GM12801 (cell line): ENCODE data around the gene PTGS2.

Source experiments
- TF ChIP-seq, protein P1 (sequence below): IDR thresholded peaks from one replicate; pipeline ENCODE4 v1.5.1; 2011; ENCODE audit warnings: control low read depth; ENCODE audit not compliant: insufficient read length; ENCODE audit errors: extremely low read depth

Gene PTGS2

DNA sequence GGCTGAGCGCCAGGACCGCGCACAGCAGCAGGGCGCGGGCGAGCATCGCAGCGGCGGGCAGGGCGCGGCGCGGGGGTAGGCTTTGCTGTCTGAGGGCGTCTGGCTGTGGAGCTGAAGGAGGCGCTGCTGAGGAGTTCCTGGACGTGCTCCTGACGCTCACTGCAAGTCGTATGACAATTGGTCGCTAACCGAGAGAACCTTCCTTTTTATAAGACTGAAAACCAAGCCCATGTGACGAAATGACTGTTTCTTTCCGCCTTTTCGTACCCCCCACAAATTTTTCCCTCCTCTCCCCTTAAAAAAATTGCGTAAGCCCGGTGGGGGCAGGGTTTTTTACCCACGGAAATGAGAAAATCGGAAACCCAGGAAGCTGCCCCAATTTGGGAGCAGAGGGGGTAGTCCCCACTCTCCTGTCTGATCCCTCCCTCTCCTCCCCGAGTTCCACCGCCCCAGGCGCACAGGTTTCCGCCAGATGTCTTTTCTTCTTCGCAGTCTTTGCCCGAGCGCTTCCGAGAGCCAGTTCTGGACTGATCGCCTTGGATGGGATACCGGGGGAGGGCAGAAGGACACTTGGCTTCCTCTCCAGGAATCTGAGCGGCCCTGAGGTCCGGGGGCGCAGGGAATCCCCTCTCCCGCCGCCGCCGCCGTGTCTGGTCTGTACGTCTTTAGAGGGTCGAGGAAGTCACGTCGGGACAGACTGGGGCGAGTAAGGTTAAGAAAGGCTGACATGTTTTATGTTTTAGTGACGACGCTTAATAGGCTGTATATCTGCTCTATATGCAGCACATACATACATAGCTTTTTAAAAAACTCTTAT, at the start of gene PTGS2:
Gene PTGS2, minus strand, starts transcription at position 179 of the 817 bp plus-strand sequence. Its CDS starts 133 bp downstream, at position 46.
- TF ChIP-seq, protein P1, sequence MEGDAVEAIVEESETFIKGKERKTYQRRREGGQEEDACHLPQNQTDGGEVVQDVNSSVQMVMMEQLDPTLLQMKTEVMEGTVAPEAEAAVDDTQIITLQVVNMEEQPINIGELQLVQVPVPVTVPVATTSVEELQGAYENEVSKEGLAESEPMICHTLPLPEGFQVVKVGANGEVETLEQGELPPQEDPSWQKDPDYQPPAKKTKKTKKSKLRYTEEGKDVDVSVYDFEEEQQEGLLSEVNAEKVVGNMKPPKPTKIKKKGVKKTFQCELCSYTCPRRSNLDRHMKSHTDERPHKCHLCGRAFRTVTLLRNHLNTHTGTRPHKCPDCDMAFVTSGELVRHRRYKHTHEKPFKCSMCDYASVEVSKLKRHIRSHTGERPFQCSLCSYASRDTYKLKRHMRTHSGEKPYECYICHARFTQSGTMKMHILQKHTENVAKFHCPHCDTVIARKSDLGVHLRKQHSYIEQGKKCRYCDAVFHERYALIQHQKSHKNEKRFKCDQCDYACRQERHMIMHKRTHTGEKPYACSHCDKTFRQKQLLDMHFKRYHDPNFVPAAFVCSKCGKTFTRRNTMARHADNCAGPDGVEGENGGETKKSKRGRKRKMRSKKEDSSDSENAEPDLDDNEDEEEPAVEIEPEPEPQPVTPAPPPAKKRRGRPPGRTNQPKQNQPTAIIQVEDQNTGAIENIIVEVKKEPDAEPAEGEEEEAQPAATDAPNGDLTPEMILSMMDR = no peak

DNA sequence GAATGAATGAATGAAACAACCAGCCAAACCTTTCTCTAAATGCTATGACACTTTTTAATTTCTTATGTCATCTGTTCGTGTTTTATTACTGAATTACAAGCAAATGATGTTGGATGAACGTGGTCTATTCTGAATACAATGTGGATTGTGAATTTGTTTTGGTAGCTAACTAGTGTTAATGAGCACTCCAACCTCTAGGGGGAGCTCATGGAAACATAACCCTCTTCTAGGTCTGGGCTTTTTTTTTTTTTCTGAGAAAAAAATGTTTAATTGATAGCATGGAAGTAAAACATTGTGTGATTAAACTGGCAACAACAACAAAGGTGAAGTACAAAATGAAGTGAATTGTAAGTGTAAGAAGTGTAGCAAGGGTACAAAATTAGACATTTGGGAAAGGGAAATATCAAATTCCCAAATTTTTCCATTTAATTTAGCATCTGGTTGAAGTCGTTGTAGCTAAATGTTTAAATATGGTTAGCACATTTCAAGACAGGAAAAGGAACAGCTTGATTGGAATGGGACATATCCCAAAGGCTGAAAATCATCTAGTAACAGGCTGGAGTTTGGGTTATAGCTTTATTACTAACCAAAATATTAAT, 42.6 kb upstream of the PTGS2 start:
- TF ChIP-seq, protein P1 = no peak

DNA sequence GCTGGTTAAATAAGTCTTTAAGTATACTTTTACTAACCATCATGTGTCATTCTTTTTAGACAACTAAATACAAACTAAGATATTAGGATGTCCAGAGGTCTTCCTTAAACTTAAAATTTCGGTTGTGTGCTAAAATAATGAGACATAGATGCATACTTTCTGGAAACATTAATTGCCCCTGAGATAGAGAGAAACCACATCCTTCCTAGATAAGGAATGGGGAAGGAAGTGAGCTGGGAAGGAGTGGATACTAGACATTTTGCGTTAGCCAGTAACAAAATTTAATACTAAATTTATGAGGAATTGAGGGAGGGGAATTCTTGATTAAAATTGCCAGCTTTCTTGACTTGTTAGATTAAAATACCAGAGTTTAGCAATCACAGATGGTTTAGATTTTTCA, 37.1 kb upstream of the PTGS2 start:
- TF ChIP-seq, protein P1 = no peak

DNA sequence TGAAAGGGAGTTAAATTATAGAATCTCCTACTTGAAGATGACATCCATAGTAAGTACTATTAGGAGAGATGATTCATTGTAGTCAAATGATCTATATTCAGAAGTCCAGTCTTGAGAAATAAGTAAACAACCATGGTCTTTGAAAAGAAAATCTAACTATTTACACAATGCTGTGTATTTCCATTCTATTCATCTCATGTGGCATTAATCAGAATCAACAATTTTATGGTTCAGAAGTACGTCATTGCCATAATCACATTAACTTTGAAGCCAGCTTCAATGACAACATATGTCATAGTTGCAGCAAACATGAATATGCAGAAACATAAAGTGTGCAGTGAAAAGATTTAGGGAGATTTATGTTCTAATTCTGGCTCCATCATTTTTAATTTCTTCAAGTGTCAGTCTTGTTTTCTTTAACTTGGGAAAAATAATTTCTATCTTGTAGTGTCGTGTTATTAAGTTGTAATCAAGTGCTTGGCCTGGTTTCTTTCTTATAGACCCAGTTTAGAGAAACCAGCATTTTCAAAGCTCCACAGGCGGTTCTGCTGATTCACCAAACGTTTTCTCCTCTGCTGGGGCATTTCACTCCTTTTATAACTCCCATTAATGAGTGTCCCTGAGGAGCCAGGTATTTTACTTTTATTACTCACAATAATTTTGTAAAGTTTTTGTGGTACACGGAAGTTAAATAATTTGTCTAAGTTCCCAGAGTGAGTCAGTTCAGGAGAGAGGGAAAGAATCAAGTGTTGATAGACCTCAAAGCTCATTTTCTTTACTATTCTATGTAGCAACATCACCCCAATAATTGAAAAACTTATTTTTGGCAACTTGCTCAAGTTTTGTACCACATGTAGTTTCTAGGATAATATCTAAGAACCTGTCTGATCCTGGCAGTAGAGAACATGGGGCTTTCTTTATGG, 35.9 kb upstream of the PTGS2 start:
- TF ChIP-seq, protein P1 = no peak

GRCh38 chr1:186710696-186711095, 30.5 kb upstream of the PTGS2 start:
- TF ChIP-seq, protein P1 = no peak

- TF ChIP-seq, protein P1 = no peak
These were observed 28.5 kb upstream of the PTGS2 start for GRCh38 chr1:186708694-186709097.
